Measurements from ENCODE around the gene NFAM1. TPM values are rescaled to one million over a fixed set of nuclear protein-coding genes. Genes with fewer than 3 reads are reported as not detected.
A peak's percentile ranks its signal among the peaks of the same experiment; 100 is the strongest.

Gene NFAM1
- polyA plus RNA-seq, 1 donor: 1.8 TPM

DNA sequence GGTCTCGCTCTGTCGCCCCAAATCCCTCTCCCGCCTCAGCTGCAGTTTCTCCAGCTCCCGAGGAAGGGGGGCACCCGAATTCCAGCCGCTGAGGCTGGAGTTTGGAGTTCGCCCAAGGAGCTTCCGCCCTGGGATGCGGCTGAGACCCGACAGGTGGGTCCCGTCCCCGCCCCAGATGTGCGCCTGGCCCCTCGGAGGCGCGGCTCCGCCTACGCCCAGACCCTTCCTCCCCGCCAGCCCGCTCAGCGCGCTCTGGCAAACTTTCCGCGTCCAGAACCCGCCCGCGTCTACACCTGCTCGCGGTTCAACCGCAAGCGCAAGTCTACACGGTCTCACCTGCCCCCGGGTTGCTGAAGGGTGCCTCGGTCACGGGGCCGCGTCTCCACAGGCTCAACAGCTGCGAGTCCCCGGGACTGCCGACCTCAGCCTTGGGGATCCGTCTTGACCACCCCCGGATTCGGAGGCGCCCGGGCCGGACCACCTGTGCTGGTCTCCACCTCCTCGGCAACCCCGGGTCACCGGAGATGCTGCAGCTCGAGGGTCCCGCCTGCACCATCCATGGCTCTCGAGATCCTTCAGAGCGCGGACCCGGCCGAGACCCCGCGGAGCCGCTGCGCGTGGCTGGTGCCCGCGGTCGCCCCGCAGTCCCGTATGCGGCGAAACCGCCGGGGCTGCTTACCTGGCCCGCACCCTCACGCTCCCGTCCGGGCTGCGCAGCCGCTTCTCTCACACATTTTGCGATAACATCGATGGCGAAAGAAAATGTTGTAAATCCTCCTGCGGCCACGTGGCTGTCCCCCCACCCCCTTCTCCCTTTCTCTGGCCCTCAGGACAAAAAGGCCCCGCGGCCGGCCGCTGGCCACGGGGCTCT, 63.6 kb downstream of the NFAM1 start:
- Histone ChIP-seq H3K36me3 (ENCODE audit: control insufficient read depth, insufficient read depth, low read length) (no peaks in the 10 kb centered on the region), H3K27me3 (ENCODE audit: control insufficient read depth, insufficient read depth, low read length) (peaks cover 29% of the 10 kb centered on the region), H3K27ac (ENCODE audit: low read length) (no peak overlapping the region), H3K4me3 (ENCODE audit: low read length) (peak overlapping the region; percentile 40), H3K9me3 (ENCODE audit: control insufficient read depth, low read depth, low read length) (peaks cover 5% of the 10 kb centered on the region), H3K4me1 (ENCODE audit: control insufficient read depth, insufficient read depth, low read length) (peaks cover 9% of the 10 kb centered on the region)
- no CpG with 5 or more reads among the region's 86 CpGs for WGBS (ENCODE audit: insufficient coverage, low lambda C conversion rate)
- DNase-seq: peak in 1 of 2 donors; percentile 59

DNA sequence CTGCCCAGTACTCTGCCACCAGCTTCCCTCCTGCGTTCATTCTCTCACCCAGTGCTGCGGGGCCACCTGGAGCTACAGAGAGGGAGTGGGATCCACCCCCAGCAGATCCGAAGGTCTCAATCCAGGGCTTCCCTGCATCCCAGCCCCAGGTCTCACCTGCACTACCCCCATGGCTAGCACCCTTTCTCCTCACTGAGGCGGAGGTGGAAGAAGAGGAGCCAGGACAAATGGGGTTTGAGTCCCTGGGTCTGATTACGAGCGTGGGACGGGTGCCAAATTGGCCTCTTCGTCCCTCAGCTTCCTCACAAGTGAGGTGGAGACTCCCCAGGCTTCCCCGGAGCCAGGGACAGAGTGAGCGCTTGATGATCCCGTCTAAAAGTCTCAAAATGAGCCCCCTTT, 64.2 kb downstream of the NFAM1 start:
- peak overlapping the region; percentile 40 for H3K4me3 ChIP-seq (ENCODE audit: low read length)
- peaks cover 9% of the 10 kb centered on the region for H3K4me1 ChIP-seq (ENCODE audit: control insufficient read depth, insufficient read depth, low read length)
- WGBS (ENCODE audit: insufficient coverage, low lambda C conversion rate): no CpG with 5 or more reads among the region's 11 CpGs
- H3K9me3 ChIP-seq (ENCODE audit: control insufficient read depth, low read depth, low read length): peaks cover 5% of the 10 kb centered on the region
- no peak overlapping the region for H3K27ac ChIP-seq (ENCODE audit: low read length)
- no peak for DNase-seq
- H3K36me3 ChIP-seq (ENCODE audit: control insufficient read depth, insufficient read depth, low read length): no peaks in the 10 kb centered on the region
- peaks cover 29% of the 10 kb centered on the region for H3K27me3 ChIP-seq (ENCODE audit: control insufficient read depth, insufficient read depth, low read length)

GRCh38 chr22:42366806-42367581, 65.2 kb downstream of the NFAM1 start:
- Histone ChIP-seq H3K9me3 (ENCODE audit: control insufficient read depth, low read depth, low read length) (peaks cover 5% of the 10 kb centered on the region), H3K4me3 (ENCODE audit: low read length) (no peak overlapping the region), H3K36me3 (ENCODE audit: control insufficient read depth, insufficient read depth, low read length) (no peaks in the 10 kb centered on the region), H3K27me3 (ENCODE audit: control insufficient read depth, insufficient read depth, low read length) (peaks cover 29% of the 10 kb centered on the region), H3K4me1 (ENCODE audit: control insufficient read depth, insufficient read depth, low read length) (peaks cover 9% of the 10 kb centered on the region), H3K27ac (ENCODE audit: low read length) (no peak overlapping the region)
- DNase-seq: no peak
- no CpG with 5 or more reads among the region's 8 CpGs for WGBS (ENCODE audit: insufficient coverage, low lambda C conversion rate)

DNA sequence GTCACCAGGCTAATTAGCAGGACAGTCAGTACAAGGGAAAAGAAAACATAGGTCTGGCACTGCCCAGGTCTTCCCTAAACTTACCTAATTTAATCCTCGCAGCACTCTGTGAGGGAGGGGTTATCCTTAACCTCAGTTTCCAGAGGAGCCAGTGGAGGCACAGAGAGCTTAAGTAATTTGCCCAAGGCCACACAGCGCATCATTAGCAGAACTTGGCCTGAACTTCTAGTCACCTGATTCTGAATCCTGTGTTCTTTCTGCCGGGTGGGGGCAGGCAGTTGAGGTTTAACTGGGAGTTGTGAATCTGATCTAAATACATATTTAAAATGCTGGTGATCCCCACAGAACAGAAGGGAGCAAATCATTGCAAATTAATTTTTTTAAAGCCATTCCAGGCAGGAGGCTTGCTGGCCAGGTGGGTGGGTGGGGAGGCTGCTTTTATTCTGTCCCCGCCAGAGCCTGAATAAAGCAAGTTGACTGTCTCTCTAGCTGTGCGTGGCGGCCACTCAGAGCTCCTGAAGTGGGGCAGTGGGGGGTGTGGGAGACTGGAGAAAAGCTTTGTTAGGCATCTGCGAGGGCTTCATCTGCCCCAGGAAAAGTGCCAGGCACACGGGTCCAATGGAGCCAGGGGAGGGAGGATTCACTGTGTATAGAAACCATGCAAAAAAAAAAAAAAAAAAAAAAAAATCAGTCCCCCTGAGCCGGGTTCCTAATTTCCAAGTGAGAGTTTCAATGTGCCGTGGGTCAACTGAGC, 66.1 kb downstream of the NFAM1 start:
- DNase-seq: no peak
- Histone ChIP-seq H3K27ac (ENCODE audit: low read length) (peak overlapping the region; percentile 4), H3K9me3 (ENCODE audit: control insufficient read depth, low read depth, low read length) (peaks cover 5% of the 10 kb centered on the region), H3K36me3 (ENCODE audit: control insufficient read depth, insufficient read depth, low read length) (no peaks in the 10 kb centered on the region), H3K4me3 (ENCODE audit: low read length) (no peak overlapping the region), H3K27me3 (ENCODE audit: control insufficient read depth, insufficient read depth, low read length) (peaks cover 29% of the 10 kb centered on the region), H3K4me1 (ENCODE audit: control insufficient read depth, insufficient read depth, low read length) (peaks cover 9% of the 10 kb centered on the region)
- no CpG with 5 or more reads among the region's 10 CpGs for WGBS (ENCODE audit: insufficient coverage, low lambda C conversion rate)

- Histone ChIP-seq H3K4me1 (ENCODE audit: control insufficient read depth, insufficient read depth, low read length) (peaks cover 9% of the 10 kb centered on the region), H3K4me3 (ENCODE audit: low read length) (no peak overlapping the region), H3K27ac (ENCODE audit: low read length) (peak overlapping the region; percentile 49), H3K9me3 (ENCODE audit: control insufficient read depth, low read depth, low read length) (peaks cover 5% of the 10 kb centered on the region), H3K27me3 (ENCODE audit: control insufficient read depth, insufficient read depth, low read length) (peaks cover 29% of the 10 kb centered on the region), H3K36me3 (ENCODE audit: control insufficient read depth, insufficient read depth, low read length) (no peaks in the 10 kb centered on the region)
- WGBS (ENCODE audit: insufficient coverage, low lambda C conversion rate): 60% methylated on average over 1 of the region's 14 CpGs
- no peak for DNase-seq
These were observed 66.9 kb downstream of the NFAM1 start for GRCh38 chr22:42365111-42365865.

- Histone ChIP-seq H3K4me1 (ENCODE audit: control insufficient read depth, insufficient read depth, low read length) (peaks cover 6% of the 10 kb centered on the region), H3K27ac (ENCODE audit: low read length) (peak overlapping the region; percentile 49)
- WGBS (ENCODE audit: insufficient coverage, low lambda C conversion rate): 60% methylated on average over 1 of the region's 13 CpGs
These were observed 67.5 kb downstream of the NFAM1 start for GRCh38 chr22:42364604-42365110.

GRCh38 chr22:42363892-42364291, 68.3 kb downstream of the NFAM1 start:
- WGBS (ENCODE audit: insufficient coverage, low lambda C conversion rate): 18% methylated on average over 2 of the region's 6 CpGs

More at GRCh38 chr22:42364604-42365110, 67.5 kb downstream of the NFAM1 start:
- no peak for DNase-seq
- Histone ChIP-seq H3K27me3 (ENCODE audit: control insufficient read depth, insufficient read depth, low read length) (peaks cover 29% of the 10 kb centered on the region), H3K4me3 (ENCODE audit: low read length) (no peak overlapping the region), H3K9me3 (ENCODE audit: control insufficient read depth, low read depth, low read length) (peaks cover 5% of the 10 kb centered on the region), H3K36me3 (ENCODE audit: control insufficient read depth, insufficient read depth, low read length) (no peaks in the 10 kb centered on the region)

GRCh38 chr22:42361523-42361922, 70.7 kb downstream of the NFAM1 start:
- no CpG with 5 or more reads among the region's 10 CpGs for WGBS (ENCODE audit: insufficient coverage, low lambda C conversion rate)
- no peak overlapping the region for H3K4me3 ChIP-seq (ENCODE audit: low read length)
- H3K4me1 ChIP-seq (ENCODE audit: control insufficient read depth, insufficient read depth, low read length): no peaks in the 10 kb centered on the region
- H3K27me3 ChIP-seq (ENCODE audit: control insufficient read depth, insufficient read depth, low read length): peaks cover 6% of the 10 kb centered on the region
- no peak for DNase-seq
- H3K27ac ChIP-seq (ENCODE audit: low read length): no peak overlapping the region
- no peaks in the 10 kb centered on the region for H3K36me3 ChIP-seq (ENCODE audit: control insufficient read depth, insufficient read depth, low read length)
- H3K9me3 ChIP-seq (ENCODE audit: control insufficient read depth, low read depth, low read length): no peaks in the 10 kb centered on the region

More at GRCh38 chr22:42363892-42364291, 68.3 kb downstream of the NFAM1 start:
- no peaks in the 10 kb centered on the region for H3K36me3 ChIP-seq (ENCODE audit: control insufficient read depth, insufficient read depth, low read length)
- DNase-seq: no peak
- H3K9me3 ChIP-seq (ENCODE audit: control insufficient read depth, low read depth, low read length): peaks cover 5% of the 10 kb centered on the region
- H3K27ac ChIP-seq (ENCODE audit: low read length): no peak overlapping the region
- no peak overlapping the region for H3K4me3 ChIP-seq (ENCODE audit: low read length)
- peaks cover 29% of the 10 kb centered on the region for H3K27me3 ChIP-seq (ENCODE audit: control insufficient read depth, insufficient read depth, low read length)
- H3K4me1 ChIP-seq (ENCODE audit: control insufficient read depth, insufficient read depth, low read length): peaks cover 6% of the 10 kb centered on the region

DNA sequence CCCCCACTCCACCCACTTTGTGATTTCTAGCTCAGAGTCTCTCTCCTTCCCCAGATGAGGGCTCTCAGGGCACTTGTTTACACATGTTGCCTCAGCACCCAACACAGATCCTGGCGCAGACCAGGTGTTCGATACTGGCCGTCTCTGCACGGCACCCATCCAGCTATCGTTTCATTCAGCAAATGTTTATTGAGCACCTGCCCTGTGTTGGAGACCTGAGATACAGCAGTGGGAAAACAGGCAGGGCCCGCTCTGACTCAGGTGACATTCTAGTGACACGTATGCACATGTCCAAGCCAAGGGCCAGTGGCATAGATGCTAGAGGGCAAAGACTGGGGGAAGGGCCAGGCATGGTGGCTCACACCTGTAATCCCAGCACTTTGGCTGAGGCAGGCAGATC, 71.9 kb downstream of the NFAM1 start:
- DNase-seq: no peak
- H3K27me3 ChIP-seq (ENCODE audit: control insufficient read depth, insufficient read depth, low read length): peaks cover 4% of the 10 kb centered on the region
- 100% methylated on average over 1 of the region's 7 CpGs for WGBS (ENCODE audit: insufficient coverage, low lambda C conversion rate)

More for the DNA sequence above, 71.9 kb downstream of the NFAM1 start:
- H3K4me3 ChIP-seq (ENCODE audit: low read length): no peak overlapping the region
- H3K36me3 ChIP-seq (ENCODE audit: control insufficient read depth, insufficient read depth, low read length): no peaks in the 10 kb centered on the region
- no peaks in the 10 kb centered on the region for H3K9me3 ChIP-seq (ENCODE audit: control insufficient read depth, low read depth, low read length)
- H3K27ac ChIP-seq (ENCODE audit: low read length): no peak overlapping the region
- H3K4me1 ChIP-seq (ENCODE audit: control insufficient read depth, insufficient read depth, low read length): no peaks in the 10 kb centered on the region
